ENCODE results near the gene VCY.
"Not testable (repeated sequence)": the region's sequence is repeated elsewhere in the genome, so short reads cannot be mapped to it uniquely, and the experiment has no call there.

DNA sequence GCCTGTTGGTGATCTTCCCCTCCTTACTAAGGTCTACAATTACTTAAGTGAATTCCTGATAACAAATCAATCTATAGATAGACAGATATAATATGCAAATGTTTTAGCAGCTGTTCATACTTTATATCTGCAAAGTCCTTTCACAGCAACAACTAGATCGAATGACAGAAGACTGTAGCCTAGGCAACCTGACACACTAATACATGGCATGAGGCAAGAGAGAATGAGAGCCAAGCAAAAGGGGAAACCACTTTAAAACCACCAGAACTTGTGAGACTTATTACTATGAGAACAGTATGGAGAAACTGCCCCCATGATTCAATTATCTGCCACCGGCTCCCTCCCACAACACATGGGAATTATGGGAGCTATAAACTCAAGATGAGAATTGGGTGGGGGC is 25.6 kb upstream of the VCY start:
- TF ChIP-seq, protein P1, sequence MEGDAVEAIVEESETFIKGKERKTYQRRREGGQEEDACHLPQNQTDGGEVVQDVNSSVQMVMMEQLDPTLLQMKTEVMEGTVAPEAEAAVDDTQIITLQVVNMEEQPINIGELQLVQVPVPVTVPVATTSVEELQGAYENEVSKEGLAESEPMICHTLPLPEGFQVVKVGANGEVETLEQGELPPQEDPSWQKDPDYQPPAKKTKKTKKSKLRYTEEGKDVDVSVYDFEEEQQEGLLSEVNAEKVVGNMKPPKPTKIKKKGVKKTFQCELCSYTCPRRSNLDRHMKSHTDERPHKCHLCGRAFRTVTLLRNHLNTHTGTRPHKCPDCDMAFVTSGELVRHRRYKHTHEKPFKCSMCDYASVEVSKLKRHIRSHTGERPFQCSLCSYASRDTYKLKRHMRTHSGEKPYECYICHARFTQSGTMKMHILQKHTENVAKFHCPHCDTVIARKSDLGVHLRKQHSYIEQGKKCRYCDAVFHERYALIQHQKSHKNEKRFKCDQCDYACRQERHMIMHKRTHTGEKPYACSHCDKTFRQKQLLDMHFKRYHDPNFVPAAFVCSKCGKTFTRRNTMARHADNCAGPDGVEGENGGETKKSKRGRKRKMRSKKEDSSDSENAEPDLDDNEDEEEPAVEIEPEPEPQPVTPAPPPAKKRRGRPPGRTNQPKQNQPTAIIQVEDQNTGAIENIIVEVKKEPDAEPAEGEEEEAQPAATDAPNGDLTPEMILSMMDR (IDR thresholded peaks at IDR 0.05; ENCODE audit: low read depth, low read length), result not testable (repeated sequence)
- not testable (repeated sequence) for TF ChIP-seq EZH2phosphoT487 (IDR thresholded peaks at IDR 0.05; ENCODE audit: low read depth)
